ENCODE measurements around the gene KIF3C. TPM values are rescaled to one million over a fixed set of nuclear protein-coding genes. Genes with fewer than 3 reads are reported as not detected.

Gene KIF3C
- total RNA-seq, 1 experiment from 2014 or later: 41.4 TPM

- no peak overlapping the region; a peak in 1 of 5 replicates for H3K4me3 Mint-ChIP-seq
- no peak overlapping the region for H4K8ac ChIP-seq (replicated peaks; ENCODE audit: insufficient read length, low read depth, low read length)
- H4K20me1 ChIP-seq (ENCODE audit: control insufficient read depth, insufficient read depth, insufficient read length): no peaks in the 10 kb centered on the region
- H2BK5ac ChIP-seq (ENCODE audit: insufficient read length, low read length): no peak overlapping the region
- peaks cover 6% of the 10 kb centered on the region; the same call in 1 of the 2 replicates for H3K4me1 ChIP-seq (ENCODE audit: insufficient read depth, low read length)
- H2BK20ac ChIP-seq (ENCODE audit: low read depth, low read length, poor library complexity, severe bottlenecking): no peak overlapping the region
- no peak for TF ChIP-seq CTCF (conservative IDR thresholded peaks at IDR 0.05)
- no peaks in the 10 kb centered on the region for H3K9me3 Mint-ChIP-seq
- no peaks in the 10 kb centered on the region; the same call in 1 of the 2 replicates for H3K79me2 ChIP-seq (ENCODE audit: insufficient read depth, low read length)
- no peak overlapping the region for H3K14ac ChIP-seq (ENCODE audit: insufficient read depth, low read length)
- no peak overlapping the region for H2BK12ac ChIP-seq (ENCODE audit: insufficient read length, low read depth, low read length)
- no peak overlapping the region for H2AFZ ChIP-seq (ENCODE audit: low read length)
- no peak overlapping the region for H4K5ac ChIP-seq (ENCODE audit: insufficient read length, low read depth, low read length)
- no peak overlapping the region for H3K27ac ChIP-seq (ENCODE audit: insufficient read length, low read depth, low read length)
- H3K23me2 ChIP-seq (ENCODE audit: insufficient read length, low read depth, low read length, poor library complexity, severe bottlenecking): peaks cover 11% of the 10 kb centered on the region
- H3K27ac Mint-ChIP-seq: peak overlapping the region in 2 of 3 experiments; percentile 67 to 73; a peak in 5 of 7 replicates
- no peak overlapping the region for H3T11ph ChIP-seq (ENCODE audit: low read length)
- DNase-seq: no peak
- no peak overlapping the region for H3K9ac ChIP-seq (ENCODE audit: extremely low read depth, insufficient read length, low read length)
- H3K18ac ChIP-seq (ENCODE audit: insufficient read length, low read depth, low read length): no peak overlapping the region
- no peak overlapping the region for H3K23ac ChIP-seq (ENCODE audit: insufficient read length, low read depth, low read length)
- no peak overlapping the region for H2BK15ac ChIP-seq (ENCODE audit: low read depth, low read length)
- H3K27me3 Mint-ChIP-seq (ENCODE audit: low read depth): no peaks in the 10 kb centered on the region
- WGBS (ENCODE audit: extremely low coverage, insufficient read length, low lambda C conversion rate): no CpG with 5 or more reads among the region's 6 CpGs
- no peak overlapping the region for H2BK120ac ChIP-seq (ENCODE audit: low read depth, low read length, poor library complexity, severe bottlenecking)
- H3K4me1 Mint-ChIP-seq: peaks cover 40 to 46% of the 10 kb centered on the region in 2 experiments
- H3K36me3 Mint-ChIP-seq (ENCODE audit: insufficient read depth in 1 of 3, low read depth in 3 of 3): peaks cover 17 to 63% (median 58%) of the 10 kb centered on the region in 3 experiments; a peak in 6 of 7 replicates
- no peaks in the 10 kb centered on the region for H3K27me3 ChIP-seq (ENCODE audit: insufficient read depth, low read length)
- no peak overlapping the region for H3K56ac ChIP-seq (ENCODE audit: insufficient read length, low read depth, low read length)
- H2AK5ac ChIP-seq (ENCODE audit: insufficient read length, low read length): no peak overlapping the region
- no peak overlapping the region for H4K91ac ChIP-seq (ENCODE audit: insufficient read length, low read depth, low read length)
- H3K79me1 ChIP-seq (ENCODE audit: insufficient read depth, low read depth, low read length, poor library complexity, severe bottlenecking): peaks cover 12% of the 10 kb centered on the region
- H3K4ac ChIP-seq (ENCODE audit: low read depth, low read length): no peak overlapping the region
- H3K9me3 ChIP-seq (ENCODE audit: control insufficient read depth, low read depth, low read length): no peaks in the 10 kb centered on the region
- H3K4me2 ChIP-seq (ENCODE audit: insufficient read depth, insufficient read length, low read length): no peak overlapping the region
Observed at GRCh38 chr2:25976983-25977741, 5.1 kb downstream of the KIF3C start.
